Fibroblast of peridontal ligament (primary cell): ENCODE measurements around the gene GPSM3.
"Not testable (repeated sequence)": the region's sequence is repeated elsewhere in the genome, so short reads cannot be mapped to it uniquely, and the experiment has no call there.

Experiments used
- DNase-seq: peaks from one replicate; pipeline ENCODE4 v3.0.0-alpha.2; 2010; ENCODE audit errors: extremely low read depth

Gene GPSM3

DNA sequence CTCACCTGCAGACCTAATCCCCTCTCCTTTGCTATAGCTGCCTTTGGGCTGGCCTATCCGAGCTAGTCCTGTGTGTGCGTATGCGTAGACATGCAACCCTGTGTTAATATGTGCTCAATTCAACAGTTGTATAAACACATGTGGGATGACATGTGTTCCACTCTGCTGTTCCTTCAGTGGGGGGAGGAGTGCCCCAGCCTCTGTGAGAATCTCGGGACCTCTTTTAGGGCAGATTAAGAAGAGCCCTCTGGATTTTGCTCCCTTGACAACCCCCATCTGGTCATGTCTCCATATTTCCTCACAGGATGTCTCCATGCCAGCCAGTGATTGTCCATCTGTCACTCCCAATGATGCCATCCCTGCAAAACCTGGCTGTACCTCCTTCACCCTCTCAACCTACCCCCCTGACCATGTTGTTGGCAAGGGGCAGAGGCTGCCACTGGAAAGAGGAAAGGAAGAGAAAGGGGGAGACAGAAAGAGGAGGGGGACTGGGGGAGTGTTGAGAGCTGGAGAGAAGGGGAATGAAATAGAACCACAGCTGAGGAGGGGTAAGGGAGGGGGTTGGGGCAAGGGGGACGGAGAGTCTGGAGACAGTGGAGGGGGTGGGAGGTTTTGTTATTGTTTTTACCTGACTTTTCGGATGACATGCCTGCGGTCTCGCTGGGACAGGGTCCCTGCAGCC, 41.1 kb downstream of the GPSM3 start:
- peak; percentile 7 for DNase-seq

GRCh38 chr6:32149932-32150870, 42.2 kb downstream of the GPSM3 start:
- no peak for DNase-seq

GRCh38 chr6:32149092-32149755, 43.2 kb downstream of the GPSM3 start:
- DNase-seq, result no peak

DNA sequence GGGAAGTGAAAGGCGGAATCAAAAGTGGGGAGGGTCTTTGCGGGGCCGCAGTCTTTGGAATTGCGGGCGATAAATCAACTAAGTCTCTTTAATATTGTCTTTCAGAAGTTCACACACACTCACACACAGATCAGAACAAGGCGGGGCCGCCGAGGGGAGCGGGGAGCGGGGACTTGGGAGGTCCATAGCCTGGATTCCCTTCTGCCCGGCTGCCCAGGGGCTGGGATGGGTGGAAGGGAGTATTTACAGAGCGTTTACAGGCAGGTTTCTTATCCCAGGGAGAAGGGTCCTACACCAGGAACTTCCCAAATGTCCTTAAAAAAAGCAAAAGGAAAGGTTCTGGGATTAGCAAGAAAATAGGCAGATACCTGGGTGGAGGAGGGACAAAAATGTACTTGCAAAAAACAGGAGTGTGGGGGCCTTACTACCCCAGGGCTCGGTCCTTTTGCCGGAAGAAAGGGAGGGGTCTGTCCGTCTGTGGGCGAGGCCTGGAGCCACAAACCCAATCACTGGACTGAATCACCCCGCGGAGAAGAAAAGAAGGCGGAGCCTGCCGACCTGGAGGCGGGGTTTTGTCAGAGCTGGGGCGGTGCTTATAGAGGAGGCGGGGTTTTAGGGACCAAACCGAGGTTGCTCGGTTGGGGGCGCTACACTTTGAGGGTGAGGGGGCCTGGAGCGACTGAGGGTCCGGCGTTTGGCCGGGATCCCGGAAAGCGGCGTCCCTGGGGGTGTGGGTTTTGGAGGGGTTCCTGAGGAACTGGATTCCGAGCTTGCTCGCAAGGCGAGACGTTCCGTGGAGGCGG, 44.0 kb downstream of the GPSM3 start:
- DNase-seq, result no peak

- DNase-seq, result no peak
Measured at GRCh38 chr6:32147401-32148132, 44.9 kb downstream of the GPSM3 start.

DNA sequence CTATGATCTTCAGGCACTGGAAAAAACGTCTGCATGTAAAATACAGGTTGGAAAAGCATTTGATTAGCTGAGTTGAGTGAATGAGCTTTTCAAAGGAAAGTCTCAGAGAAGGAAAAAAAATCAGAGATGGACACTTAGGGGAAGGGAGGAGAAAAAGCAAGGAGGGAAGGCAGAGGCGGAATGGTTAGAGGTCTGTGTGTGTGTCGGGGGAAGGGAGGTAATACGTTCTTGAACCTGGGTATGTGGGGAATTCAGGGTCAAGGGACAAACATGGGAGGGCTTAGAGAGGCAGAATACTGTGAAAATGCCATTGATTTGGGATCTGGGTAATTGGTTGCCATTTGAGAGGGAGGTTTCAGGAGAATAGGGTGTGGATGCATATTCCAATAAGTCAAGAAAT, 45.8 kb downstream of the GPSM3 start:
- no peak for DNase-seq

DNA sequence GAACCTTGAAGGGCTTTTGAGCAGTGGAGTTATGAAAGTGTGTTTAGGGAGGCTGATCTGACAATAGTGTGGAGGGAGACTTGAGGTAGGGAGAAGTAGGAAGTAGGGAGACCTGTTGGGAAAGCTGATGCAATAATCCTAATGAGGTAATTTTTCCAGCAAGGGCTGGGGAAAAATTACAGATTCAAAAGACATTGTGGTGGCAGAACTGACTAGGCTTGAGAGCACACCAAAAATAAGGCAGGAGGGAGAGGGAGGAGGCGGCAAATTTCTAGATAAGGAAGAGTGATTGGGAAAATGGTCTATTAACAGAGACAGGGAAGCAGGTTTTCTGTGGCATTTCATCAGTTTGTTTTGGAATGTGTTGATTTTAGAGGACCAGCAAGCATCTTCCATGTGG, 46.2 kb downstream of the GPSM3 start:
- no peak for DNase-seq

DNA sequence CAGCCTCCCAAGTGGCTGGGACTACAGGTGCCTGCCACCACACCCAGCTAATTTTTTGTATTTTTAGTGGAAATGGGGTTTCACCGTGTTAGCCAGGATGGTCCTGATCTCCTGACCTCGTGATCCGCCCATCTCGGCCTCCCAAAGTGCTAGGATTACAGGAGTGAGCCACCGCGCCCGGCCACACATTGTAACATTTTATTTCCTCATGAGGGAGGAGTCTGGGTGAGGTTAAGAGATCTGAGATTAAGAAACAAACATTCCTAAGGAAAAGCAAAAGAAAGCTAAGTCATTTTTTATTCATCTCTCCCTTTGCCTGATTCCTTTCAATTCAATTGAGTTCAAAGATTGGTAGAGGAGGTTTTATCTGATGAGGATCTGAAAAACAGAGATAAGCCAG, 48.2 kb downstream of the GPSM3 start:
- not testable (repeated sequence) for DNase-seq
